ENCODE measurements around the gene CNIH3. TPM values are rescaled to one million over a fixed set of nuclear protein-coding genes. Genes with fewer than 3 reads are reported as not detected.

Gene CNIH3
- total RNA-seq, 2 experiments from 2014 or later, result 1.8 to 2.5 TPM

GRCh38 chr1:224726441-224727182, 110.5 kb downstream of the CNIH3 start:
- Histone ChIP-seq H3K4me1 (ENCODE audit: insufficient read depth, low read length) (no peaks in the 10 kb centered on the region), H3K9me3 (ENCODE audit: control insufficient read depth in 1 of 2, insufficient read depth in 1 of 2, low read length in 2 of 2) (no peaks in the 10 kb centered on the region), H3K4me3 (ENCODE audit: low read length) (no peak overlapping the region), H3K36me3 (ENCODE audit: insufficient read depth, low read length) (no peaks in the 10 kb centered on the region), H3K27ac (ENCODE audit: low read depth in 1 of 2, low read length in 2 of 2) (no peak overlapping the region), H3K27me3 (ENCODE audit: control insufficient read depth in 1 of 2, insufficient read depth in 2 of 2, low read length in 2 of 2) (peaks cover 0 to under 1% of the 10 kb centered on the region in 2 experiments)
- DNase-seq (peak in 2 of 14 experiments; percentile 5 to 17), ATAC-seq (ENCODE audit: poor library complexity) (no peak)
- intact Hi-C loops (cut with DNase I, micrococcal nuclease), result no loop called here
- ChIA-PET POLR2A (no interaction called here), CTCF (no interaction called here)
- Mint-ChIP-seq H3K4me1 (ENCODE audit: low read depth) (no peaks in the 10 kb centered on the region), H3K27ac (no peak overlapping the region), H3K36me3 (ENCODE audit: low read depth) (no peaks in the 10 kb centered on the region), H3K4me3 (no peak overlapping the region), H3K27me3 (peaks cover 3% of the 10 kb centered on the region), H3K9me3 (no peaks in the 10 kb centered on the region)
- no peak for TF ChIP-seq CTCF (IDR thresholded peaks at IDR 0.05)

GRCh38 chr1:224727351-224728289, 111.5 kb downstream of the CNIH3 start:
- no peak overlapping the region for H3K27ac ChIP-seq (ENCODE audit: low read depth in 1 of 2, low read length in 2 of 2)
- H3K27me3 ChIP-seq (ENCODE audit: control insufficient read depth in 1 of 2, insufficient read depth in 2 of 2, low read length in 2 of 2), result no peaks in the 10 kb centered on the region
- CTCF ChIA-PET, result no interaction called here
- no peak overlapping the region for H3K4me3 Mint-ChIP-seq
- intact Hi-C loops (cut with DNase I, micrococcal nuclease), result no loop called here
- H3K36me3 Mint-ChIP-seq (ENCODE audit: low read depth), result no peaks in the 10 kb centered on the region
- POLR2A ChIA-PET, result no interaction called here
- H3K9me3 Mint-ChIP-seq, result no peaks in the 10 kb centered on the region
- no peaks in the 10 kb centered on the region for H3K9me3 ChIP-seq (ENCODE audit: control insufficient read depth in 1 of 2, insufficient read depth in 1 of 2, low read length in 2 of 2)
- ATAC-seq (ENCODE audit: poor library complexity) (no peak), DNase-seq (no peak)
- H3K27ac Mint-ChIP-seq, result no peak overlapping the region
- no peaks in the 10 kb centered on the region for H3K4me1 Mint-ChIP-seq (ENCODE audit: low read depth)
- H3K4me1 ChIP-seq (ENCODE audit: insufficient read depth, low read length), result no peaks in the 10 kb centered on the region
- H3K4me3 ChIP-seq (ENCODE audit: low read length), result no peak overlapping the region
- H3K36me3 ChIP-seq (ENCODE audit: insufficient read depth, low read length), result no peaks in the 10 kb centered on the region
- no peak for TF ChIP-seq CTCF (IDR thresholded peaks at IDR 0.05)
- peaks cover 3% of the 10 kb centered on the region for H3K27me3 Mint-ChIP-seq

- Histone ChIP-seq H3K4me3 (ENCODE audit: low read length) (no peak overlapping the region), H3K4me1 (ENCODE audit: insufficient read depth, low read length) (peaks cover 12% of the 10 kb centered on the region), H3K36me3 (ENCODE audit: insufficient read depth, low read length) (no peaks in the 10 kb centered on the region), H3K27ac (ENCODE audit: low read depth in 1 of 2, low read length in 2 of 2) (no peak overlapping the region), H3K27me3 (ENCODE audit: control insufficient read depth in 1 of 2, insufficient read depth in 2 of 2, low read length in 2 of 2) (no peaks in the 10 kb centered on the region), H3K9me3 (ENCODE audit: control insufficient read depth in 1 of 2, insufficient read depth in 1 of 2, low read length in 2 of 2) (no peaks in the 10 kb centered on the region)
- Mint-ChIP-seq H3K4me3 (no peak overlapping the region), H3K27me3 (peaks cover 3% of the 10 kb centered on the region), H3K9me3 (no peaks in the 10 kb centered on the region), H3K36me3 (ENCODE audit: low read depth) (no peaks in the 10 kb centered on the region), H3K27ac (no peak overlapping the region), H3K4me1 (ENCODE audit: low read depth) (peaks cover 14% of the 10 kb centered on the region)
- ATAC-seq (ENCODE audit: poor library complexity) (no peak), DNase-seq (no peak)
- no peak for TF ChIP-seq CTCF (IDR thresholded peaks at IDR 0.05)
- ChIA-PET CTCF (no interaction called here), POLR2A (no interaction called here)
- intact Hi-C loops (cut with DNase I, micrococcal nuclease), result no loop called here
These were observed 114.4 kb downstream of the CNIH3 start for GRCh38 chr1:224730540-224730939.
